GM19328 (cell line): ENCODE data around the gene DUSP19.
A peak's percentile ranks its signal among the peaks of the same experiment; 100 is the strongest.

Experiments
- ATAC-seq: cut with Tn5 transposase; IDR thresholded peaks from one replicate; pipeline ENCODE4 v1.9.1; 2021; ENCODE audit warnings: mild to moderate bottlenecking, moderate library complexity; ENCODE audit not compliant: unreplicated experiment

Gene DUSP19

GRCh38 chr2:183063083-183063482, 15.5 kb upstream of the DUSP19 start:
- ATAC-seq, result no peak

DNA sequence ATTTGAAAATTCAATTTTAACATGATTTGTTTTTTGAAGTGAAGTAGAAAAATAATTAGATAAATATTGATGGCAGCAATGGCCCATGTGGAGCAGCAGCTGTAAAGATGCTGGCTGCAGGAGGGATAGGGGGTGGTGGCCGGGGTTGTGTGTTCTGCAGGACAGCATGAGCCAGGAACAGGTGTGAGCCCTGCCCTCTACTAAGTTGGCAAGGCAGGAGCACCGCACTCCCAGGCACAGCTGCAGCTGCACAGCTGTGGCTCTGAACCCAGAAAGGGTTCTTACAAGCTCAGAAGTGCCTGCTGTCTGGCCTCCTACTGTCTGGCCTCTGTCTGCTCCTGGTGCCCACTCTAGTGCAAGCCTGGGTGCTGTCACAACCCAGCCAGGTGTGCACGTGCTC, 10.0 kb upstream of the DUSP19 start:
- no peak for ATAC-seq

DNA sequence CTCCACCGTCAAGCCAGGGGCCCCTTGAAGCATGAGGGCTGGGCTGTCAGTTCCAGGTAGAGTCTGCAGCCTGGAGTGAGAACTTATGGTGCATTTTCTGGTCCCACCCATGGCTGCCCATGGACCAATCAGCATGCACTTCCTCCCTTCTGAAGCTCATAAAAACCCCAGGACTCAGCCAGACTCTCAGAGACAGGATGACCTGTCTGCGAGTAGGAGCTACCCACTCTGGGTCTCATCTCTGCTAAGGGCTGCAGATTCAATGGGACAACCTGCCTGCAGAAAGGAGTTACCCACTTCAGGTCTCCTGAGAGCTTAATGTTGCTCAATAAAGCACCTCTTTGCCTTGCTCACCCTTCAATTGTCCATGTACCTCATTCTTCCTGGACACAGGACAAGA, 9.4 kb upstream of the DUSP19 start:
- ATAC-seq, result no peak

GRCh38 chr2:183070942-183071844, 7.4 kb upstream of the DUSP19 start:
- no peak for ATAC-seq

DNA sequence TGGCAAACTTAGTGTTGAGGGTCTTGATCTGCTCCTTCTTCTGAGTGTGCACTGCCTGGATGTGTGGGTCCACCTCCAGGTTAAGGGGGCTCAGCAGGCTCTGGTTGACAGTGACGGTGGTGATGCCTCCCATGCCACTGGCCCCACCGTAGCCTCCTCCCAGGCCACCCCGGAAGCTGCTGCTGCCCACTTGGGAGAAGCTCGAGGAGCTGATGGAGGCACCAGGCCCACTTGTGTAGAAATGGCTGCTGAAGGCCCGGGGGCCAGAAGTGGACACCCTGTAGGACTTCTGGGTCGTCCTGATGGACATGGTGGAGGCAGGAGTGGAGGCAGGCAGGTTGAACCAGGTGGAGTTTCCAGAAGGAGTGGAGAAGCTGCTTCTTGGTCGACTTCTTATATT, 6.4 kb upstream of the DUSP19 start:
- no peak for ATAC-seq

GRCh38 chr2:183078163-183078463, 434 bp upstream of the DUSP19 start:
- ATAC-seq, result no peak

- peak; percentile 17 for ATAC-seq
Observed at GRCh38 chr2:183079139-183079775, 710 bp downstream of the DUSP19 start.

DNA sequence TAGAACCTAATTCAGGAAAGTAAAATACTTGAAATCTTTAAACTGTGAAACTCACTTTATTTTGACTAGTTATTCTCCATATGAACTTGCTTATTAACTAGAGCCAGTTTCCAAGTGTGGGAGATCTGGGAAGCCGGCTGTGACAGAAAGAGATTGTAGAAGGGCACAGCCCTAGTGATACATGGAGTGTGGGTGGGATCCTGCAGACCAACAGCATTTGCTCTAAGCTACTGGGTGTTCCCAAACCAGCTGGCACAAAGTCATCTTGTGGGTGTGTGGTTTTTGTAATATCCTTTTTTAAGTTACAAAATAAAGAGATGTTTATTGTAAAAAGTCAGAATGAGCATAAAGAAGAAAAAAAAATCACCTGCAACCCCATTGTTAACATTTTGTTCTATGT, 3.4 kb downstream of the DUSP19 start:
- ATAC-seq, result no peak

DNA sequence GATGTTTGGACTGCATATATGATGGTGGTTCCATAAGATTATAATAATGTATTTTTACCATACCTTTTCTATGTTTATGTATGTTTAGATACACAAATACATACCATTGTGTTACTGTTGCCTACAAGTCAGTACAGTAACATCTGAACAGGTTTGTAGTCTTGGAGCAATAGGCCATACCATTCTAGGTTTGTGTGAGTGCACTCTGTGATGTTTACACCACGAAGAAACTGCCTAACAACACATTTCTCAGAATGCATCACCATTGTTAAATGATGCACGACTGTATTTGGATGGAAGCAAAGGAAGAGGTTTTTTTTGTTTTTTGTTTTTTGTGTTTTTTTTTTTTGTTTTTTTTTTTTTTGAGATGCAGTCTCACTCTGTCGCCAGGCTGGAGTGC, 9.5 kb downstream of the DUSP19 start:
- ATAC-seq, result no peak

- ATAC-seq, result peak; percentile 49
Observed at GRCh38 chr2:183089192-183089851, 10.8 kb downstream of the DUSP19 start.

DNA sequence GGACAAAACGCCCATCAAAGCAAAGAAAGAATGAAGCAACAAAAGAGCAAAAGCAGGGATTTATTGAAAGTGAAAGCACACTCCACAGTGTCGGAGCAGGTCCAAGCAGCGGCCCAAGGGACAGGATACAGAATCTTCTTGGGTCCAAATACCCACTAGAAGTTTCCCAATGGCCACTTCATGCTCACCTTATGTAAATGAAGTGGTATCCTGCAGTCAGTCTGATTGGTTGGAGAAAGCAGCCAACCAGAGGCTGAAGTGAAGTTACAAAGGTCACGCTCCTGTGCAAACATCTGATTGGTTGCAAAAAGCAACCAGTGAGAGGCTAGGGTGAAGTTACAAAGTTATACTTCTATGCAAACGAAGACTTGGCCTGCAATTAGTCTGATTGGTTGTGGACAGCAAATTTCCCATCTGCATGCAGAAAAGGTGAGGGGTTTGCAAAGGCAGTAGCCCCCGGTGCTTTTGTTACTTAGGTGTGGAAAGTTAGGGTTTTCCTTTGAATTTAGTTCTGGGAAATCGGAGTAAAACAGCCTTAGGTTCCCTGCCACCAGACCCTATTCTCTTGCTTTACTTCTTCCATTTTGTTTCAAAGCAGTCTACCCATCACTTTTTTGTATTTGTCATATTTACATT, 12.9 kb downstream of the DUSP19 start:
- no peak for ATAC-seq

DNA sequence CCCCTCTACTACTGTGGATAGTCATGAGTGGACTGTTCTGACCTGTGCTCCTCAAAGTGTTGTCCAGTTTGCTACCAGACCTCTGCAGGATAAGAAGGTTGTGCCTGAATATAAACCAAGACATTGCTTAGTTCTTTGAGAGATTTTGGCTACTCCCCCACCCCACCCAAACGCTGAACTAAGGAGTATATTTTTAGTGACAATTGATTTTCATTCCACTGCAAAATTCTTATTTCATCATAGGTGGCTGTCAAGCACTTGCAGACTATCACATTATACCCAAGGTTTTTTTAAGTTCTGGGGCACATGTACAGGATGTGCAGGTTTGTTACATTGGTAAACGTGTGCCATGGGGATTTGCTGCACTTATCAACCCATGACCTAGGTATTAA, 13.4 kb downstream of the DUSP19 start:
- ATAC-seq, result no peak

- ATAC-seq, result peak; percentile 62
Observed at GRCh38 chr2:183093857-183094657, 15.5 kb downstream of the DUSP19 start.

- no peak for ATAC-seq
Observed at GRCh38 chr2:183105402-183106134, 27.0 kb downstream of the DUSP19 start.

GRCh38 chr2:183112577-183112976, 34.0 kb downstream of the DUSP19 start:
- no peak for ATAC-seq

GRCh38 chr2:183113630-183114029, 35.1 kb downstream of the DUSP19 start:
- ATAC-seq, result no peak

DNA sequence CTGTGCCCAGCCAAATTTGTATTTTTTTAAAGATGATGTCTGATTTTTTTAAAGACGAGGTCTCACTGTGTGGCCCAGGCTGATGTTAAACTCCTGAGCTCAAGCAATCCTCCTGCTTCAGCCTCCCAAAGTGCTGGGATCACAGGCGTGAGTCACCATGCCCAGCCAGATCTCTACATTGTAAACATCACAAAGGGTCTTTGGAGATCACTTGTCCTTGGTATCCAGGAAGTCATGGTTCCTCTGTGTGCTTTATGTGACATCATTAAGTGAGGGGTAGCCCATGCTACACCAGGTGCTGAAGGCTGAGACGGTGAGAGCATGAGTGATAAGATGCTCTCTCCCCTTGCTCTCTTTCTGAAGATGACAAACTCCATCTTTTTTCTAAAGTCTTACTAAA, 38.7 kb downstream of the DUSP19 start:
- no peak for ATAC-seq

GRCh38 chr2:183123117-183123958, 44.8 kb downstream of the DUSP19 start:
- ATAC-seq, result no peak

DNA sequence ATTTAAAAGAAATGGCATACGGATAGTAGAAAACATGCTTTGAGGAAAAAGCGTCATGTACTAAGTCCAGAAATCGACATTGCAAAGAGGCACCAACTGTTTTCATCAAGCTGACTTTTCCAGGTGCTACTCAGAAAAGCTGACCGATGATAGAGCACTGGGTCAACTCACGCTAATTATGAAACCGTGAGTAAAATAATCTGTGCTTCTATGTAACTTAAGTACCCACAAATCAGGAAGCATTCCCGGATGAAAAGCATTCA, 45.3 kb downstream of the DUSP19 start:
- ATAC-seq, result peak; percentile 26
